COLO829 (cell line): ENCODE results near the gene CSK.
A peak's percentile ranks its signal among the peaks of the same experiment; 100 is the strongest.

Experiments used
- DNase-seq: peaks from one replicate; pipeline ENCODE4 v3.0.0; 2012; ENCODE audit warnings: low spot score

CSK gene

GRCh38 chr15:74826364-74826819 lies 44.5 kb downstream of the CSK start, which contains the start of gene CPLX3:
CPLX3 (plus strand) TSS chr15:74826627; CDS start chr15:74826704, 77 bp downstream.
- peak; percentile 20 for DNase-seq

- DNase-seq, result no peak
Observed at GRCh38 chr15:74826921-74827320, 45.0 kb downstream of the CSK start.

- DNase-seq, result no peak
Observed at GRCh38 chr15:74827614-74828013, 45.7 kb downstream of the CSK start.

DNA sequence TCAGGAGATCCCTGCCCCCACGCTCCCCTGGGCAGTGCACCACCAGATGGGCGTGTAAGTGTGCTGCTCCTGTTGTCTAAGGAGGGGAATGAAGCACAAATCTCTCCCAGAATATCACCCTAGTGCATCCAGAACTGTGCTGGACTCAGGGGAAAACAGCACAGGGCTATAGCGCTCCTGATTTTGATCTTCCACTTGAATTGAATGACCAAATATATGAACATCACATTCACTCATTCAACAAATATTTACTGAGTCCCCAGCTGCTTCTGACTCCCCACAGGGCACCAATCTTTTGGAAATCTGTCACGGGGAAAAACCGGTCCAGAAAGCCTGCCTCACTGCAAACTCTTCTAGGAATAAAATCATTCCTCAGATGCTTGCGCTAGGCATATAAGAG lies 47.0 kb downstream of the CSK start:
- DNase-seq, result no peak

GRCh38 chr15:74829486-74829885 lies 47.6 kb downstream of the CSK start:
- no peak for DNase-seq

- no peak for DNase-seq
Observed at GRCh38 chr15:74829991-74830390, 48.1 kb downstream of the CSK start.

GRCh38 chr15:74830868-74831267 lies 49.0 kb downstream of the CSK start:
- DNase-seq, result no peak

GRCh38 chr15:74831813-74832495 lies 50.1 kb downstream of the CSK start:
- no peak for DNase-seq

GRCh38 chr15:74832826-74833225 lies 50.9 kb downstream of the CSK start:
- no peak for DNase-seq

- DNase-seq, result no peak
Observed at GRCh38 chr15:74833376-74834107, 51.7 kb downstream of the CSK start.

DNA sequence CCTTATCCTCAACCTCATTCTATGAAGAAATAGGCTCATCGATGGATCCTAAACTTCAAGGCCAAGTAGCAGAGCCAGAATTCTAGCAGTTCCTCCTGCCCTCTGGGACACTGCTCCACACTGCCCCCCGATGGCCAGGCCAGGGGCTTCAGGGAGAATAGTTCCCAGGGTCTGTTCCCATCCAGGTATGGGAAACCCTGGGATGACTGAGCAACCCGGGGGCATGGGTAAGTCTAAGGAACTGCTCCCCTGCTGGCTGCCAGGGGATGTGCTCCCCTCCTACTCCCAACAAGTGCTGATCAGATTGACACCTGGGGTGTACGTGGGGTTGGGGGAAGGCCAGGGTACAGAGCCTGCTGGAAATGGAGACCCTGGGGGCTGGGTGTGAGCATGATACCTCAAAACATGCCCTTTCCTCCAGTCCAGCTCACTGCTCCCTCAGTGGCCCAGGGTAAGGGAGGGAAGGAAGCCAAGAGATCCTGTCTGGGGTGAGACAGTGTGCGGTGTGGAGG lies 53.5 kb downstream of the CSK start:
- DNase-seq, result peak; percentile 57

DNA sequence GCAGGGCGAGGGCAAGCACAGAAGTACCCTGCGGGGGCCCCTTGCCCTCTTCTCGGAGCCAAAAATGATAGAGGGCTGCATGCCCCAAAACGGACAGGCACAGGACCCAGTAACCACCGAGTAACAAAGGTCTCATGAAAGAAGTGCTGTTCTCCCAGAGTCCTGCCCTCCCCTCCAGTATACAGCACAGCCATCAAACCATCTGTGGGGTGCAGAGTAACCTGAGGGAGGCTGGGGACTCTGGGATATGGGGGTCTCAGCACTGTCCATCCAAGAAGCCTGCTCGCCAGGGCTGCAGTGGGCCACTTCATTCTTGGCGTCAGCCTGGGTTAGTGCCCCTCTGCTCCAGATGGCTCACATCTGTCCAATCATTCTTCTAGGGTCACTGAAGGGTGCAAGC lies 55.0 kb downstream of the CSK start:
- no peak for DNase-seq

- no peak for DNase-seq
Observed at GRCh38 chr15:74837482-74838136, 55.7 kb downstream of the CSK start.

DNA sequence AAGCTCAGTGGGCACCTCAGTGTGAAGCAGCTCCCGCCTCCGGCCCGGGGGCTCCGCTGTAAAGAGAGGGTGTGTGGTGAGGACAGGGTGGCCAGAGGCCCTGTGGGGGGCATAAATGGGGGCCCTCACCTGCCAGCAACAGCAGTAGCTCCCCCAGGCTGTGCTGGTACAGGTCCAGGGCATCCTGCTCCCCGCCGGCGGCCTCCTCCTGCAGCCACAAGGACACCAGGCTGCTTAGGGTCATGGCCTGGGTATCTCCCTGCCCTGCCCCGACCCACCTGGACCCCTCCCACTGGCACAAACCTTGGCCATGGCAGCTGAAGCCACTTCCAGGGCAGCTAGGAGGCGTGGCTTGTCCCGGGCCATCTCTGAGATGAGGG lies 56.2 kb downstream of the CSK start:
- DNase-seq, result no peak

GRCh38 chr15:74838746-74839525 lies 57.1 kb downstream of the CSK start:
- no peak for DNase-seq

DNA sequence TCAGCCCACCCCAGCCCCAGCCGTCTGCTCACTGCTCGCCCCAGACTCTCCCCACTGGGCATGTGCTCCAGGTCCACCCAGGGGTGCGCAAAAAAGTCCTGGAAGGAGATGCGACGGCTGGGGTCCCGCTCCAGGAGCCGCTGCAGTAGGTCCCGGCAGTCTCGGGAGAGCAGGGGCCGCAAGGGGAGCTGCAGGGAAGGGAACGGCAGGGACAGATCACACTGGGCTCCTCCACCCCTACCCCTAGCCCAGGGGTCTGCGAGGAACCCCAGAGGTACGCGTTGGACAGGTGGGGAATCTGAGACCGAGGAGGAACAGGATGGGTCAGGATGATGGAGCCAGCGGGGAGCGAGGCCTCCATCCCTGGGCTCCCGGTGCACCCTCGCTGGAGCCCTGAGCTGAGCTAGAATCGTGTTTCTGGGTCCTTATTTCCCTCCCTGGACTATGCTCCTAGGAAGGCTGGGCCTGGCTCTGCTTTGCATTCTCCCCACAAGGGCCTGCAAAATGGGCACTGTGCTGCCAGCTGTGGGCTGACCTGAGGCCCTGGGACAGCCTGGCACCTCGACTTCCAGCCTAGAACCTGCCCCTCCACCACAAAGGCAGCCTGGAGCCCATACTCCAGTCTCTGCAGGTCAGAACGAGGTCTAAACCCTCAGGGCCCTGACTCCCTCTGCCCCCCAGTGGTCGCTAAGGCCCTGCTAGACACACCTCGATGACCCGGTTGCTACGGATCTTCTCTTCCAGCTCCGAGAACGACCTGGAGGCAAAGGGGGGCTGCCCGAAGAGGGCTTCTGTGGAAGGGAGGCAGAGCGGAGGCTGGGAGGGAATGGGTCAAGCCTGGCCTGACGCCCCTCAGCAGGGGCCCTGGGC lies 57.9 kb downstream of the CSK start:
- no peak for DNase-seq

DNA sequence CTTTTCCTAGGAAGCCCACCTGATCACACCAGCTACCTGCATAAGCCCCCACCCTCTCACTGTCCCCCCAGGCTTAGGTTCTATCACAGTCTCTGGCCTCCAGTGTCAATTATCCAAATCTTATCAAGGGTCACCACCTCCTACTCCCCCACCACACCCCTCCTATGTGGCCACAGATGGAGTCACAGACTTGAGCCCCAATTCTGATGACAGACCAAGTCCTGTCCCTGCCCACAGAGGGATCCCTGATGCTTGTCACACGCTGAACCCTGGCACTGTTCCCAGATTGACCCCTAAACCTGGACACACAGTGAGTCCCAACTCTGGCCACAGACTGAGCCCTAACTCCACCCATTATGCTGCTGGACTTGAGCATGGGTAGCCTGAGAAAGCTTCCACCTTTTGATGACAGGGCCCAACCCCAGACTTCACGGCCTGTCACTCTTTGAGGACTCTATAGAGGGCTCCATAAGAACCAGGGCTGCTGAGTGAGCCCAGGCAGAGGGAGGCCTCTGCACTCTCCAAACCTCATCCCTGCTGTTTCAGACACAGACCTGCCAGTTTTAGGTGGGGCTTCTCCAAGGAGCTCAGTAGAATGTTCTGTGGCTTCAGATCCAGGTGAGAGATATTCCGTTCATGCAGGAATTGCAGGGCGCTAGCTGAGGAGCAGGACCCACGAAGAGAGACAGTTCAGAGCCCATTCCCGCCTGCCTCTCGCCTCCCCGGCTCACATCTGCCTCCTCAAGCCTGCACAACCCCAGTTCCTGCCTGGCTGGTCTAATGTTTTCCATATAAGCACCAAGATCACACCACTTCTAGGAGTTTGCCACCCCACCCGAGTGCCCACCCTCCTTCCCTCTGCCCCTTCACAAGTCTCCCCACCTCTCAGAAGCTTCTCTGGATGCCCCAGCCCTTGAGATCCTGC lies 59.2 kb downstream of the CSK start:
- no peak for DNase-seq

DNA sequence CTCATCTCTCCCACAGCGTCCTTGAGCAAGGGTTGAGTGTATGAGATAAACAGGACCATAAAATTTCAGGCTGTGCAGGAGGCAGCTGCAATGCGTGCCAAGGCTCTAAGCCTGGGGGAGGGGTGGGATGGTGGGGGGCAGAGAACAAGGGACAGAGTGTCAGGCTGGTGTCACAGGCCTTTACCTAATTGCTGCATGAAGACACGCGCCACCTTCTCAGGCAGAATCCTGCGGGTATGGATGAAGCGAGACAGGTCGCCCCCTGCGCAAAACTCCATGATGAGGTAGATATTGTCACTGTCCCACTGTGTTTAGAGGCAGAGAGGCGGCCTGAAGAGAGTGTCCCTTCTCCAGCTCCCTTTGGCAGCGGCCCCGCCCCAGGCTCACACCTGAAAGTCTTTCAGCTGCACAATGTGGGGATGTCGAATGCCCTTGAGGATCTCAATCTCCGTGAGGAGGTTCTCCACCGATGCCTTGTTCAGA lies 60.1 kb downstream of the CSK start:
- no peak for DNase-seq

GRCh38 chr15:74842581-74843444 lies 60.9 kb downstream of the CSK start, which contains the start of gene ULK3:
ULK3 (minus strand) TSS chr15:74843156; CDS start chr15:74843105, 51 bp downstream.
- DNase-seq, result peak; percentile 88
